HG02852 (cell line): ENCODE data around the gene PTCH1.

Experiments
- ATAC-seq: cut with Tn5 transposase; IDR thresholded peaks from one replicate; pipeline ENCODE4 v1.9.1; 2021; ENCODE audit warnings: mild to moderate bottlenecking, moderate library complexity; ENCODE audit not compliant: unreplicated experiment

Gene PTCH1

DNA sequence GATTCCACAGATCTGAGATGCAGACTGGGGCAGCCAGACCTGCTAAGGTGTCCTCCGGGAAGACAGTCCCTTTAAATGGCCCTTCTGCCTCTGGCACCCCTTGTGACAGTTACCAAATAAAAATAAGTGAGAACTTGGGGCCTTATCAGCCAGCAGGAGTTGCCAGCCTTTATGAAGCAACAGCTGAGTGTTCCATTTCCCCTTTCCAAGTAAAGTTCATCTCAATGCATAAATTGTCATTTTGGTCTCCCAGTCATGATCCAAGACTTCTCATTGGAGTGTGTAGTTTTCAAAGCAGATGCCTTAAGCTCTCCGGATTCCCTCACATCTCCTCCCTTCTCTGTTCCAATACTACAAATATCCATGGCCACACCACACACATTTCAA lies 4.1 kb downstream of the PTCH1 start:
- no peak for ATAC-seq

DNA sequence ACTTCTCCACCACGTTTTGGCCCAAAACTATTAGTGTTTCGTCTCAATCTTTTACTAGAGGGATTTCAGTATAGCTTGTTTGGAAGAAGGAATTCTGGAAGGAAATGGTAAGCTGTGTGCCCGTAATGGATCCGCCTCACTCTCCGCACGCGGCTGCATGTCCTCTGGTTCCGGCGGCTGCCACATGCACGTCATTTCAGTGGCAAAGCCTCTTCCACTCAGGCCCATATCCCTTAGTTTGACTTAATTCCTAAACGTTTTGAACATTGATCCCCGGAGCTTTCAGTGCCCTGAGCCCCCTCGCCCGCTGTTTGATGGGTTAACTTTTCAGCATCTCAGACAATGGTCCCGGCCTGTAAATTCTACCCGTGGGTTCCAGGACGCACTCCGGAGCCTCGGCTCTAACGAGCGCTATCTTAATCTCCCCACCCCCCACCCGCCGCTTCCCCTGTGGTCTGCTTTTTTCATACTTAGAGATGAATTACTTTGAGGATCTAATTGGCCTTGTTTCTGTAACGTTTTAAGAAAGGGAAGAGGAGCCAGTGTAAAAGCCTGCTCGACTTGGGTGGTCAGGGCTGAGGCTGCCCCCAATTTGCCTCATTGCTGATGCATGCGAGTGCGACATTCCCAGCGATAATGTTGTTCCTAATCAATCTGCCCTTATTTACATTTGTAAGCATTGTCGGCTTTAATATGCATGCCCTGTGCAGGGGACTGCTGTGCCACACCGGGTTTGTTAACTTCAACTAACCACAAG lies 4.6 kb downstream of the PTCH1 start:
- ATAC-seq, result no peak

GRCh38 chr9:95511616-95511931 lies 5.2 kb downstream of the PTCH1 start:
- no peak for ATAC-seq

DNA sequence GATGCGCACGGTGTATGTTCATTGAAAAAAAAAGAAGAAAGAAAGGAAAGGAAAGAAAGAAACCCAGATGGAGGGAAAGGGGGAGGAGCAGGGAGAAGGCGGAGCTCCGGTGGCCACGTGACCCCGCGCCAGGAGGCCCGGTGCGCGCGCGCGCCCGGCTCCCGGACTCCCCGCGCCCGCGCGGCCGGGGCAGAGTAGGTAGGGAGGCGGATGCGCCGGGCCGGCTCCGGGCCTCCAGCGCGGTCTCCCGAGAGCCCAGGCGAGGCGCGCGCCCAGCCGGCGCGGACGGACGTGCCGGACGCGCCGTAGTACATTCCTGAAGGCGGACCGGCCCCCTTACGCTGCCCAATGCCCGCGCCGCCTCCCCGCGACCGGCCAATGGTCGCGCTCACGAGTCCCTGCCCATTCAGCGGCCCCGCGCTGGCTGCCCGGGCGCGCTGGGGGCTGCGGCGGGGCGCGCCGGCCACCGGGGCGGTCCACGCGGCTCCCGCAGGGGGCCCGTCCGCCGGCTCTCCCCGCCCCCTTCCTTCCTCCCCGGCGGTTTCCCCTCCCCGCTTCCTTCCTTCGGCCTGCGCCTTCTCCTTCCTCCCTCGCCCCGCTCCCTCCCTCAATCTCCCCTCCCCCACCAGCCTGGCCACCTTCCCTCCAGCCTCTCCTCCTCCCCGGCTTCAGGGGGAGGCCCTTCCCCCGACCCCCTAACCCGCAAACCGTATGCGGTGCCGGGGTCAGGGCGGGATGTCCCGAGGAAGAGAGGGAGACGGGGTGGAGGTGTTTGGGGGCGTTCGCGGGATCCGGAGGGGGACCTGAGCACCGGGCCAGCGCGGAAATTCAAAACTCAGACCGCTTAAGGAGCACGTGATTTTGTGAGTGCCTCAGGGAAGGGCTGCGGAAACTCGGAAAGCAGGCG lies 5.8 kb downstream of the PTCH1 start:
- peak; percentile 34 for ATAC-seq

GRCh38 chr9:95509851-95510708 lies 6.7 kb downstream of the PTCH1 start:
- ATAC-seq, result no peak

DNA sequence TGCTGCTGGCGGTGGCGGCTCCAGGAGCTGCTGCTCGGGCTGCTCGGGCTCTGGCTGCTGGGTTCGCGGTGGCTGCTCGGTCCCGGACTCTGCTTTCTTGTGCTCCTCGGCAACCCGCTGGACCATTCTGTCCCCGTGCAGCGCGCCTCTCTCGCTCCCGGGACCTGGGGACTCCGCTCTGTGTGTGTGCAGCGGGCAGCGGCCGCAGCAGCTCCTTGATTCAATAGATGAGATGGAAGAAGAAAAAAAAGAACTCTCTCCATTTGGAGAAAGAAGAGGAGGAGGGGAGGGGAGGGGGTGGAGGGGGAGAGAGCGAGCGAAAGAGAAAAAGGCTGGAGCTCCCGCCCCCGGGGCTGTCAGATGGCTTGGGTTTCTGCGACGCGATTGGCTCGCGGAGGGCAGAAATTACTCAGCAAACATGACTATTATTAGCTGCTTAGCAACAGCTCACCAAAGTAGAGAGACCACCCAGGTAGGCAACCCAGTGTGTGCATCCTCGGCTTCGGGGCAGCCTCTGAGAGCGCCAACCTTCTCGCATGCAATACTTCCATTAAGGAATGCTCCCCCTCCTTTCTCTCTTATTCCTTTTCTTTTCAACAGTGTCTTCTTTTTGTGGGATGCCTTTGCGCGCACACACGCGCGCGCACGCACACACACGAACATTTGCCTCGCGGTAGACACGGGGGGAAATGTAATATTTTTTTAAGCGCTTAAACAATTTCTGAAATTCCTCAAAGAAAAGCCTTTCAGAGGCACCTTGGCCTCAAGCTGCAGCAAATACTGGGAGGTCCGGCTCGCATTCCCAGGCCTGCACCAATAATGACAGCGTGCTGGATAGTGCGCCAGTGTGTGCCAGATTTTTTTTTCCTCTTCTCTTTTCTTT lies 7.6 kb downstream of the PTCH1 start:
- ATAC-seq, result peak; percentile 30

DNA sequence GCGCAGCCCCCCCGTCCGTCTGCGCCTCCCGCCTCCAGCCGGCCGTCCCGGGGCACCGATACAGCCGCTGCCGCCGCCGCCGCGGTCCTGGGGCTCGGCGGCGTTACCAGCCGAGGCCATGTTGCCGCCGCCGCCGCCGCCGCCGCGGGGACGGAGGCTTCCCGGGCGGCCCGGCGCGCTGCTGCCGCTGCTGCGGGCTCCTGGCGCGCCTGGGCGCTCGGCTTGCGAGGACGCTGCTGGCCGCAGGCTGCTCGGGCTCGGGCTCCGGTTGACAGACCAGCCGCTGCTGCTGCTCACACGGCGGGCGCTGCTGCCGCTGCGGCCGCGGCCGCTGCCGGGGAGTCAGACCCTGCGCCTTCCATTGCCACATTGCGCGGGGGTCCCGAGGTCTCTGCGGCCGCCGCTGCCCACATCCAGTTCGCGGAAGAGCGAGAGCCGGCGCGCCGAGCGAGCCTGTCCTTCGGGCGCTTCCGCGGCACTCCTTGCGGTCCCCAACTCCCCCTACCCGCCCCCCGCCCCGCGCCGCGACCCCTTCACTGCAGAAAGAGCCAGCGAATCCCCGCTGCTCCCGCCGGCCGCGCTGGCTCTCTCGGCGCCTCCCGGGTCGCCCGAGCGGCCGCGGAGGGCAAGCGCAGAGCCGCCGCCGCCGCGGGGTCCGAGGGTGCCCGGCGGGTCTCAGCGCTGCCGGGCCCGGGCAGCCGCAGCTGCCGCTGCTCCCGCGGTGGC lies 8.4 kb downstream of the PTCH1 start:
- ATAC-seq, result no peak

DNA sequence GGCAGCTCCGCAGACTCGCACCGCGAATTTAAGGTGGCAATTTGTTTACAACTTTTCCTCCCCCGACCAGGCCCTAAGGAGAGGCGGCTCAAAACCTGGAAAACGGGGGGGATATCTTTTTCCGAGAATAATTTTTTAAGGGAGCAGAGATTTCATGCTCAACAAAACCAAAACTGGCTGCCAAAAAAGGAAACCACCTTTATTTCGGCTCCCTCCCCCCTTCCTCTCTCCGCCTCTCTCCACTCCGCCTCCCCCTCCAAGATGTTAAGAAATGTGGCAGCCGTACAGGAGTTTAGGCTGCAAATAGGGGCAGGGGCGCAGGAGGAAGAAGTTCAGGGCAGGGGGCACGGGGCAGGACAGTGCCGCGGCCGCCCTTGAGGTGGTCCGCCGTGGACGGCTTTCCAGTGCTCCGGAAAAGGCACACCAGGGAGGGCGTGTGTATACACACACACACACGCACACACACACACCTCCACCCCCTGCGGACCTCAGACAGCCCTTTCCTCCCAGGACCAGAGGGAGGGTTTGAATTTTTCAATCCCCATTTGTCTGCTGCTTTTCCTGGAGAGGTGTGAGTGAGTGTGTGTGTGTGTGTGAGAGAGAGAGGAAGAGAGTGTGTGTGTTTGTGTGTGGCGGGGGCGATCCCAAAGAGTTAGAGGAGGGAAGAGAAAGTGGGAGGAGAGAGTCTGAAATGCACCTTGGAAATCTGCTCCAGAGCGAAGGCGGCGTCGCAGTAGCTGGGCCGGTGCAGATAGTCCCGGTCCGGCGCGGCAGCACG lies 9.1 kb downstream of the PTCH1 start:
- no peak for ATAC-seq

- no peak for ATAC-seq
These were observed 9.9 kb downstream of the PTCH1 start for GRCh38 chr9:95506678-95507463.

DNA sequence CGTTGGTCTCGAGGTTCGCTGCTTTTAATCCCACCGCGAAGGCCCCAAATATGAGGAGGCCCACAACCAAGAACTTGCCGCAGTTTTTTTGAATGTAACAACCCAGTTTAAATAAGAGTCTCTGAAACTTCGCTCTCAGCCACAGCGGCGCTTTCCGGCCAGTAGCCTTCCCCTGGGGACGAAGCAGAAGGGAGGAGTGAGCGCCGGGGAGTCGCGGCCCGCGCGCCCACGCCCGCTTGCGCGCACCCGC lies 10.4 kb downstream of the PTCH1 start:
- ATAC-seq, result no peak

GRCh38 chr9:95505717-95506427 lies 10.9 kb downstream of the PTCH1 start:
- no peak for ATAC-seq

GRCh38 chr9:95505072-95505716 lies 11.6 kb downstream of the PTCH1 start:
- ATAC-seq, result no peak

GRCh38 chr9:95504053-95504963 lies 12.5 kb downstream of the PTCH1 start:
- no peak for ATAC-seq

DNA sequence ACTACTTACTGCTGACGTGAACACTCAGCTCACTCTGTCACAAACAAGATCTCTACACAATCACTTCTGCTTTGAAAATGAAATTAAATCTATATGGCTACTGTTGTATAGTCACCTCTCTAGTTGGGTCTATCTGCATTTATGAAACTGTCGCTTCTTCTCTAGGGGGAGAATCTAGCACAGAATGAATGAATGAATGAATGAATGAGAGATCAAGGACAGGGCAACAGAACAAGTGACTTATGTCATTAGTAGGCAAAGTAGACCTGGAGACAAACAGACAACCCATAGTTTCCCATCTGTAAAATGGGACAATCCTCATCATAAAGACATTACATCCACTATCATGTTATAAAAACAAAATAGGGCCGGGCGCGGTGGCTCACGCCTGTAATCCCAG lies 13.4 kb downstream of the PTCH1 start:
- ATAC-seq, result no peak

GRCh38 chr9:95502248-95502647 lies 14.5 kb downstream of the PTCH1 start:
- no peak for ATAC-seq

DNA sequence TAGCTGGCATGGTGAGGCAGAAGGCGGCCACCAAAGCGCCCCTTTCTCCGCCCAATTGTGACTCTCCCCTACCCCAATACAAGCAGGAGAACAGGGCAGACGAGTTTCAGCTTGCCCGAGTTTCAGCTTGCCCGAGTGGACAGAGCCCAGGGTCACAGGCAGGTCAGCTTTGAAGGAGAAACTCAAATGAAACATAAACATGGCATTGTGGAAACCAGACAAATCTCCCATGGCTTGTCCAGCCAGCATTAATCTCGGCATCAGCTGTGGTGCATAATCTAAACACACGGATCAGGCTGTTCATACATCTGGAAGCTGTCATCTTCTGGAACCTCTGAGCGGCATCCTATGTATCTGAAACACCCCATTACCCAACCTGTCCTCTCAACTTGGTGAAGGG lies 16.9 kb downstream of the PTCH1 start:
- no peak for ATAC-seq
